NCI-H1436 treated with DMSO at 0.1 percent for 48 hours (cell line): ENCODE measurements around the gene PARD3B.

Experiments
- DNase-seq: peaks from one replicate; lab custom pipeline; 2025; lab: John Stamatoyannopoulos, UW

PARD3B gene

GRCh38 chr2:205511221-205511620 lies 965.9 kb downstream of the PARD3B start:
- DNase-seq: no peak

DNA sequence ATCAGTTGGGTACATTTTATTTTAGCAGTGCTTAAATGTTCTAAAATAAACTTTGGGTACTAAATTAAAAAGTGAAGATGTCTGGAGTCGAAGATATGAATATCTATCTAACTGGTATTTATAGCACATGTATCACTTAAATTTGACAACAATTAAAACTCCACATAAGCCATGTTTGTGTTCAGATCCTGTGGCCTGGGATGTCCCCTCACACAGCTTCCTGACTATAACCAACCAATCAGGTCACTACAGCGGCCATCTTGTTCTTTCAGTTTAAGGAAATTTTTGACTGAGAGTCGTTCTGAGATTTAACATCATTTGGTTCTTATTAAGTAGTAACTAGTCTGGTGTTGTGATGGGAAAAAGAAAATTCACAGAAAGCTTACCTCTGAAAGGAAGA lies 966.4 kb downstream of the PARD3B start:
- no peak for DNase-seq

- DNase-seq: no peak
These were observed 975.0 kb downstream of the PARD3B start for GRCh38 chr2:205520311-205520710.

GRCh38 chr2:205524656-205525055 lies 979.4 kb downstream of the PARD3B start:
- DNase-seq: no peak

GRCh38 chr2:205527801-205528200 lies 982.5 kb downstream of the PARD3B start:
- no peak for DNase-seq

- no peak for DNase-seq
These were observed 985.8 kb downstream of the PARD3B start for GRCh38 chr2:205531072-205531471.

DNA sequence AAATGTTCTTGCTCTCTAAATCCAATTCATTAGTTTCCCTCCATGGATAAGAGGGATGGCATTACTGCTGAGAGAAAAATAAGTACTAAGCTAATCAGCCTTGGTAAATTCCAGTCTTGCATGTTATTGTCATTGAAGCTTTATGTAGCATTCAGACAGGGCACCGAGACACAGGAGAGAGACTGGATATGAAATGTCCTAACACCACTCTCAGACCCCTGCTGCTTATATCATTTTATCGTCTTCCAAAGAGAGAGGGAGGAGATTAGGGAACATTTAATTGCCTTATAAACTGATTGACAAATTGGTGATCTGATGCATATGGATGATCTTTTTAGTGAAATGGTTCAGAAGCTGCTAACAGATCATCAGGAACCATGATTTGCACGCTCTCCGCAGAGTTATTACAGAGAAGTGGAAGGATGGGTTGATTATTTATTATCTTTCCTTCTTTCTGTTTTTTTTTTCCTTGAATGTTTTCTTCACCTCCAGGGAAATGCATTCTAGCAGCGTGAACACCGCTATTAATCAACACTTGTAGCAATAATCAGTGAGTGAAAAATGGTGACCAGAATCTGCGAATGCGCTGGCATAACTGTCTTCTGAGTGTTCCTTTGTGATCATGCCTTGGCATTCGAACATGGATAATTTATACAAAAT lies 986.3 kb downstream of the PARD3B start:
- DNase-seq: no peak

- no peak for DNase-seq
These were observed 989.7 kb downstream of the PARD3B start for GRCh38 chr2:205535001-205535400.

- DNase-seq: no peak
These were observed 994.3 kb downstream of the PARD3B start for GRCh38 chr2:205539603-205540002.

DNA sequence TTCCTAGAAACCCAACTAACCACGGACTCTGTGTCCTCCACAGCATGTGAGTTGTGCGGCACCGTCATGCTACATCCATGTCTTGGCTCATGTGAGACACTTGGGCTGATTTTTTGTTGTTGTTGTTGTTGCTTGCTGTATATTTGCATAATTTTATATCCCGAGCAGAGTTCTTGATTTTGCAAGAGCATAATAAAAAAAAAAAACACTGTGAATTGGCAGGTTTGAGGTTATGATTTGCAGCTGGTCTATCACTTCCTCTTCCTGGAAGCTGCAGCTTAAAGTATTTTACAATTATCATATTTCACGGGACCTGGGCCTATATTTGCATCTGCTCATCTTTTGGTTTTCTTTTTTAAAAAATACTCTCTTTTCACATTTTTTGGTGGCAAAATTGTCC lies 994.8 kb downstream of the PARD3B start:
- DNase-seq: no peak

DNA sequence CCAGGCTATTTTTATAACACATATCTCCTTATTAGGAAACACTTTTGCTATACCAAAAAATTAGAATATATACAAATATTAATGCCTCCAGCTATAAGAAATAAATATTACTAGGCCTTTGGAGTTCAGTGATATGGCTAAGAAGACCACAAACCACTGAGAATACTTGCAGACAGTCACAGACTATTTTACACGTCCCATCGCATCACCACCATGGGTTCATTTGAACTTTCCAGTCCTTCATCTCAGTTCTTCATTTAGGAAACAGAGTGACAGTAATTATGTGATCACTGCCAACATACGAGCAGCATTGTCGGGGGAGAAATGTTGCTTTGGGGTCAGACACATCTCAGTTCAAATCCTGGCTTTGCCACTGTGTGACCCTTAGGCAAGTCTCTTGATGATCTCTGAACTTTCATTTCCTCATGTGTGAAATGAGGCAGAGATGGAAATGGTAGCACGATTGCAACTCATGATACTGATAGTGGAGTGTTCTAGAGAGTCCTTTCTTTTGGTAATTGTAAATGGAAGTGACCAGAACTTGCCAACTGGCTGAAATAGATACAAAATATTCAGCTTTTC lies 998.1 kb downstream of the PARD3B start:
- no peak for DNase-seq

DNA sequence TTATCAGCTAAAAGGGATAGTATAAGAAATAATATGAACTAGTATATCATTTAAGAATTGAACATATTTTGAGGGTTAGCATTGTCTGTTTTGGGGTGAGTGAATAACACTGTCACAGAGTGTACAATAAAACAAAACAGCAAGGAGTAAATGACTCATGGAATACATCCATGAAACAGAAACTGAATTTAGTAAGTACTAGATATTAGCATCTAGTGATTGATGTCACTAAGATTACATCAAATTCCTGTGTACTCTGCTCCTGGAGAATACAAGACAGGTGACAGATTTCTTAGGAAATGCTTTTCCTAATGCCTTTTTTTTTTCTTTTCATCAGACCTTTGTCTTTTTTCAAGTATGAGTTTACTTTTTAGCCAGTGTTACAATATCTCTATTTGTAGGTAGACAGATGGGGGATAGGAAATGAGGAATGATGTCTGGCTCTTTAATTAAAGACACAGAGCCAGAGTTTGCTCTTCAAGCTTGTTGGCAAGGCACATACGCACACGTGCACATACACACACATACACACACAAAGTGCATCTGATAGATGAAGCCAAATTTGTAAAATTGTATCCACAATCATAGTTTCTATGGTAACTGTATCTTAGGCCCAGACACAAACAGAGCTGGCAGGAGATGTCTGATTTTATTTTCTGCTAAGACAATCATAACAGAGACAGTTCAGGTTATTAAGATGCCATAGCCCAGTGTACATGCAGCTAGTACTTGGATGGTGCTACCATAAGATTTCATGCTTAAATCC lies 998.8 kb downstream of the PARD3B start:
- no peak for DNase-seq

- no peak for DNase-seq
These were observed 1000.9 kb downstream of the PARD3B start for GRCh38 chr2:205545971-205546816.

- DNase-seq: no peak
These were observed 1010.4 kb downstream of the PARD3B start for GRCh38 chr2:205555566-205556230.

DNA sequence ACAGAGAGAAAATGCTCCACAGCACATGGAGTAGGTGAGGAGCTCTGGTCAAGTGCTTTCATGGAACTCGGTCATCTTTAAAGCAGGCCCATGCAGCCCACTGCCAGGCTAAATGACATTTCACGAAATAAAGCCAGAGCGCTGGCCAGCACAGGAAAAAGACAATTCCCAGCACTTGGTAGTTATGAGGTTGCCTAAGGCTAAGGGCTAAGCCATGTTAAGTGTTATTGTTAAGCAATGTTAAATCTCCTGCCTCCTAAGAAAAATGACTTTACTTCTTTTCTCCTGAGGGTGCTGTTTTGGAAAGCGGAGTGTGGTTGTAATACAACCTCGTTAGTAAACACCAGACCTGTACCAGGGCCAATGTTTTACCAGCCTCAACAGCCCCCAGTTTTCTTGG lies 1011.1 kb downstream of the PARD3B start:
- no peak for DNase-seq

DNA sequence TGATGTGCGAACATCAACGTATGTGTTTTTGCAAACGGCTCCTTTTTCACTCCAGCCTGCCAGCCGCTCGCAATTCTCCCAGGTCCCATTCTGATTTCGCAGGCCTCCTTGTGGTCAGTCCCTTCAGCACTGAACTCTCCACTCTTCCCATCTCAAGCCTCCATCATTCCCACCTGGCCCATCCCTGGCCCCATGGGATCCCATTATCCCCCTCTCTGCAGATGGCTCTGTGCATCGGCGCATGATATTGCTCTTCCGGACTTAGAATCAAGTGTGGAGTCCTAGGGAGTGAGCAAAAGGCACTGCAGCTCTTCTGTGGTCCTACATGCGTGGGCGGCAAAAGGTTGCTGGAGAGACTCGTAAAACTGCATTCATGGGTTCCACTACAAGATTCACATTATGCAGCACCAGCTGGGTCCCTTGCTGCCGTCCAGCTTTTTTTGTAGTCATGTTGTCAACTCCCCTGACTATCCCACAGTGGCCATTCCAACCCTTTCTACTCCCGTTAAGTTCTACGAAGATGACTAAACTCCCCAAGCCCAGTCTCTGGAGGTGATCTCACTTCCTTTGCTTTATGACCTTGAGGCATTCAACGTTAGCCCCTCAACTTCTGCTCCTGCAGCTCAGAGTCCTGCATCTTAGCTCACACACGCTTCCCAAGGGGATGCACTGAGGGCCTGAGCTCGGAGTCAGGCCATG lies 1011.7 kb downstream of the PARD3B start:
- no peak for DNase-seq

DNA sequence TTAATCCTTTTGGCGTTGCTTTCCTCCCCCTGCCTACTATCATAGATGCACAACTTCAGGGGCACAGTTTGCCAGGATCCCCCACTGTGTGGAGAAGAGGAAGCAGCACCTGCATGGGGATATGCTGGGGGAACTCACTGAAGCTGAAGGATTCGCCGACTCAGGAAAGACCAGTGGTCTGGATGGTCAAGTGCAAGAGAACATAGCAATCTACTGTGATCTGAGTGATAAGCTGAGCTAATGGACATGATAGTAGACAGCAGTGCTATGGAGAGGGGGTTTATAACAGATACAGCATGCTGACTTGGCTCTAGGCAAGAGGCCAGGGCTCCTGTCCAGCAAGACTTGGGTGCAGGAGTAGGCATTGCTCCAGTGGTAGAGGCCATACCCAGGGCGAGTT lies 1012.6 kb downstream of the PARD3B start:
- DNase-seq: no peak

DNA sequence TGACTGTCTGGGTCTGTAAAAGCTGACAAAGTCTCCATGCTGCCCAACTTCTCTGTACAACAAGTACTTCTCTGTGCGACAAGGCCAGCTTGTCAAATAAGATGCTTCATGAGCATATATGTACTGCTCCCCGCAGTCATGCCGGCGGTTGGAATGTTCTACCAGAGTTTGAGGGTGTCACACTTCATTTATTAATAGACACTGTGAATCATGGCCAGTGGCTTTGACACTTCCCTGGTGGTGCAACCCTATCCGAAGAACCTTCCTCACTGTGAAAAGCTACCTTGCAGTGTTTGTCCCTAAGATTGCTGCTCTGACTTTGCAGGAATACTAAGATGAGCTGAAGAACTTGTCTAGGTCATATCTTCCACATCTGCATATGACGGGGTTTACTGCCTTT lies 1016.2 kb downstream of the PARD3B start:
- no peak for DNase-seq

- no peak for DNase-seq
These were observed 1018.4 kb downstream of the PARD3B start for GRCh38 chr2:205563646-205564045.

GRCh38 chr2:205564346-205565141 lies 1019.3 kb downstream of the PARD3B start:
- no peak for DNase-seq
